Kidney epithelial cell (primary cell): ENCODE data around the gene RIMBP2. TPM values are rescaled to one million over a fixed set of nuclear protein-coding genes. Genes with fewer than 3 reads are reported as not detected.

Experiments
- DNase-seq: peaks from one replicate; pipeline ENCODE4 v3.0.0-alpha.2; 2010; ENCODE audit warnings: low read depth
- H3K27me3 ChIP-seq: 2 replicates; pipeline ENCODE4 v1.6.0; 2011; ENCODE audit warnings: low read length; ENCODE audit not compliant: control insufficient read depth, insufficient read depth
- H3K36me3 ChIP-seq: 2 replicates; pipeline ENCODE4 v1.5.1; 2011; ENCODE audit warnings: low read length; ENCODE audit not compliant: control insufficient read depth, insufficient read depth
- H3K4me3 ChIP-seq: 2 replicates; pipeline ENCODE4 v1.5.1; 2011; ENCODE audit warnings: low read depth, mild to moderate bottlenecking, control low read depth, low read length
- total RNA-seq: library from RNA; depleted of rRNA; stranded (reverse); fragments of >200 nt; gene quantifications from 2 replicates; pipeline ENCODE4 v1.2.3, GENCODE V29; 2015
- TF ChIP-seq, protein P1 (sequence below): IDR thresholded peaks from 2 replicates; pipeline ENCODE4 v1.5.1; 2011; ENCODE audit warnings: mild to moderate bottlenecking, moderate library complexity, low read length, control low read depth, inconsistent platforms; ENCODE audit not compliant: insufficient read depth, poor library complexity, severe bottlenecking

RIMBP2 gene
- total RNA-seq, 1 donor from 2014 or later = 0.50 TPM

DNA sequence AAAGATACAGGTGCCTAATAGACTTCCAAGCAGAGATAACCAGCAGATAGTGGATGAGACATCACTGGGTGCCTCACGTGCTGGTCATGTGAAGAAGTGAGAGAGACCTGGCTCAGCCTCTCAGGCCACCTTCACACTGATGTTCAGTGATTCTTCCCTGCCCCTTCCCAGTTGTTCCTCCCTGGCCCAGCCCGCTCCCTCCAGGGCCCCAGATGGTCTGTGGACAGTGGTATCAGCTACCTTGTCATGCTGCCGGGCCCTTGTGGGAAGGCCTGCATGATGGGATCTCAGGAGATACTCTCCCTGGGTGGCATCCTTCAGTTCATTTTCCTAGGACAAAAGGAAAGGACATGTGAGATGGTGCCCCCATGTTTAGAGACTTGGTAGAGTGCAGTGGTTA is 198.5 kb downstream of the RIMBP2 start:
- Histone ChIP-seq H3K27me3 (no peaks in the 10 kb centered on the region), H3K36me3 (no peaks in the 10 kb centered on the region), H3K4me3 (no peak overlapping the region)
- no peak for DNase-seq
- TF ChIP-seq, protein P1, sequence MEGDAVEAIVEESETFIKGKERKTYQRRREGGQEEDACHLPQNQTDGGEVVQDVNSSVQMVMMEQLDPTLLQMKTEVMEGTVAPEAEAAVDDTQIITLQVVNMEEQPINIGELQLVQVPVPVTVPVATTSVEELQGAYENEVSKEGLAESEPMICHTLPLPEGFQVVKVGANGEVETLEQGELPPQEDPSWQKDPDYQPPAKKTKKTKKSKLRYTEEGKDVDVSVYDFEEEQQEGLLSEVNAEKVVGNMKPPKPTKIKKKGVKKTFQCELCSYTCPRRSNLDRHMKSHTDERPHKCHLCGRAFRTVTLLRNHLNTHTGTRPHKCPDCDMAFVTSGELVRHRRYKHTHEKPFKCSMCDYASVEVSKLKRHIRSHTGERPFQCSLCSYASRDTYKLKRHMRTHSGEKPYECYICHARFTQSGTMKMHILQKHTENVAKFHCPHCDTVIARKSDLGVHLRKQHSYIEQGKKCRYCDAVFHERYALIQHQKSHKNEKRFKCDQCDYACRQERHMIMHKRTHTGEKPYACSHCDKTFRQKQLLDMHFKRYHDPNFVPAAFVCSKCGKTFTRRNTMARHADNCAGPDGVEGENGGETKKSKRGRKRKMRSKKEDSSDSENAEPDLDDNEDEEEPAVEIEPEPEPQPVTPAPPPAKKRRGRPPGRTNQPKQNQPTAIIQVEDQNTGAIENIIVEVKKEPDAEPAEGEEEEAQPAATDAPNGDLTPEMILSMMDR = no peak

DNA sequence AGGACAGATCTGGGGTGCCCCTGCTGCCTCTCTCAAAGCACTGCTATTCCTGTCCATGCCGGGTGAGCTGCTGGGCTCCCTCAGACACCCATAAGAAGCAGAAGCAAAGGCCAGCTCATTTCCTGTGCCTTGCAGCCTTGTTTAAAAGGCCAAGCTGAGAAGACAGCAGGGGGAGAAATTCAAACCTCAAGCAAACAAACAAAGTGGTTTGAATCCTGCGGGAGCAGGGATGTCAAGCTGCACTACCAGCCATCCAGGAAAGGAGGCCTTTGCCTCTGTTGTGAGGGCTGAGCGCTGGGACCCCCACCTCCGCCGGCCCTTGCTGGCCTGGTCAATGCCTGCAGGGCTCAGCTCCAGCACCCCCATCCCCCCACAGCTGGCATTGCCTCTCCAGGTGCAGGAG is 201.9 kb downstream of the RIMBP2 start:
- Histone ChIP-seq H3K4me3 (no peak overlapping the region), H3K27me3 (no peaks in the 10 kb centered on the region), H3K36me3 (no peaks in the 10 kb centered on the region)
- no peak for DNase-seq
- TF ChIP-seq, protein P1 = no peak

DNA sequence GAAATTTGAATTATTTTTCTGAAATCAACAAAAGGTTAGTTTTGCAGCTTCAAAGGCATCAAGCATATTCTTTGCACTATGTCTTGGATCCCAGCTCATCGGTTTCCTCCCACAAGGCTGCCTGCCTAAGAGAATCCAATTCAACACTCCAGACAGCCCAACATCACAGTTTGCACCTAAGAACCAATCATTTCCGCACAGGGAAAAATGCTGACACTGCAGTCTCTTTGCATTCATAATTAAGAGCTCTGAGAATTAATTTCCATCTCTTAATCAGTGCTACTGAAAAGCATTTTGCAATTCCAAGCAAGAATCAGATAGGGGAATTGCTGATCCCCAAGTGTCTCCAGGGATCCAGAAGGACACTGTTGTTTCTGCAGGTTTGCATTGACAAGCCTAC is 202.5 kb downstream of the RIMBP2 start:
- H3K27me3 ChIP-seq = no peaks in the 10 kb centered on the region
- DNase-seq = no peak

DNA sequence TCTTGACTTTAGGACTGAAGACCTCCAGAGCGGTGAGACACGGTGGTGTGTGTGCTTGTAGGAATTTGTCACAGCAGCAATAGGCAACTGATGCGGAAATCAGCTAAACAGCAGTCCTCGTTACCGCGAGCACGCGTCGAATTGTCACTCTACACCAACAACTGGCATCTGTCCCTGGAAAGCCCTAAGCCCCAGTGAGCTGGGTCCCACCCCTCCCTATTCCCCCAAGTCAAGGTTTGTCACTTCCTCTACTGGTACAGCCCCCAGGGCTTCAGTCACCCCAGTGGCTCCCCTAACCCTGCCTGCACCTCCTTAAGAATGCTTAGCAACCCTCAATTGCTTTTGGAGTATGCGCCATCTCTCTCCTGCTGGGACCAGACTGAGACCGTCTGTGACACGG is 204.8 kb downstream of the RIMBP2 start:
- no peak overlapping the region for H3K4me3 ChIP-seq
- H3K27me3 ChIP-seq = no peaks in the 10 kb centered on the region
- no peak for DNase-seq
- H3K36me3 ChIP-seq = no peaks in the 10 kb centered on the region
- TF ChIP-seq, protein P1 = no peak

More for the DNA sequence above, 202.5 kb downstream of the RIMBP2 start:
- no peaks in the 10 kb centered on the region for H3K36me3 ChIP-seq
- H3K4me3 ChIP-seq = no peak overlapping the region
- TF ChIP-seq, protein P1 = no peak

DNA sequence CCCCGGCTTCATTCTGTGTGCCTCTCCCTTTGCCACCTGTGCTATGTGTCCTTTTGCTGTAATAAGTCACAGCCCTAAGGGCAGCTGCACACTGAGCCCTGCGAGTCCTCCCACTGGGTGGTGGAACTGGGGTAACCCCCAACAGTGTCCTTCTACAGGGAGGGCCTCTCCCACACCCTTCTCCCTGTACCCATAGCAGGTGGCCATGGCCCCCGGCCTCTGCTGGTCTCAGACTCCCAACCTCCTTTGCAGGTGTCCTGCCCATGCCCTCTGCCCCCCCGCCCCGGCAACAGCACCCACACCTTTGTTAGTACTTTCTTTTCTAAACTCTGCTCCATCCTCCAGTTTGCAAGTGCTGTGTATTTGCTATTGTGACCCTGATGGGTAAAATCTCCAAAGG is 206.6 kb downstream of the RIMBP2 start:
- Histone ChIP-seq H3K27me3 (no peaks in the 10 kb centered on the region), H3K4me3 (no peak overlapping the region), H3K36me3 (no peaks in the 10 kb centered on the region)
- DNase-seq = no peak
- TF ChIP-seq, protein P1 = no peak

DNA sequence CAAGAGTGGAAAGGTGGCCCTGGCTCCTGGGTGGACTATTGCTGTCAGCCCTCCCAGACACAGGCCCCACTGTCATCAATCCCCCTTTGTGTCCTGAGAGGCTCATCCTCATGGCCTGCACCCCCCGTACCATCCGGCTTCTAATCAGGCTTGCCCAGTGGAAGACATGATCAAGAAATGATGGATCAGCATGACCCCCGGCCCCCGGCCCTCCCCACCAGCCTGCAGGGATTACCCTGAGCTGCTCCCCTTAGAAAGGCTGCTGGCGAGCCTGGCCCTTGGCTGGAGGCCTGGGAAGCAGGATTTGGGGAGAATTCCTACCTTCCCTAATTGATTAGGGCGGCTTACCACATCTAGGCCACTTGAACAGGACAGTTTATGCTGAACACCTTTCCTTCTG is 207.3 kb downstream of the RIMBP2 start:
- H3K36me3 ChIP-seq = no peaks in the 10 kb centered on the region
- DNase-seq = no peak
- no peaks in the 10 kb centered on the region for H3K27me3 ChIP-seq
- TF ChIP-seq, protein P1 = no peak
- no peak overlapping the region for H3K4me3 ChIP-seq
